Brain microvascular endothelial cell (primary cell): ENCODE data around the gene MRPL2.

Experiments used
- DNase-seq: peaks from one replicate; pipeline ENCODE4 v3.0.0-alpha.2; 2020
- H3K27ac ChIP-seq: fragments of 250-450 bp; sonication (Bioruptor Pico); 2 replicates; pipeline ENCODE4 v1.5.1; 2020; ENCODE audit warnings: mild to moderate bottlenecking, moderate library complexity
- H3K27me3 ChIP-seq: fragments of 250-450 bp; sonication (Bioruptor Pico); replicated peaks from 2 replicates; pipeline ENCODE4 v1.5.1; 2020; ENCODE audit warnings: mild to moderate bottlenecking
- H3K36me3 ChIP-seq: fragments of 250-450 bp; sonication (Bioruptor Pico); replicated peaks from 2 replicates; pipeline ENCODE4 v1.5.1; 2020; ENCODE audit warnings: mild to moderate bottlenecking
- H3K4me3 ChIP-seq: 2 replicates; pipeline ENCODE4 v1.5.1; 2011; ENCODE audit warnings: low read depth, mild to moderate bottlenecking, control low read depth, low read length, moderate library complexity
- in situ Hi-C: cut with HindIII; loops from 2 replicates; pipeline ENCODE4 v1.10.0; 2017; ENCODE audit warnings: low sequenced_read_pairs, low pct_ligation_motif_present
- TF ChIP-seq, protein P1 (sequence below): IDR thresholded peaks from 2 replicates; pipeline ENCODE4 v1.5.1; 2011; ENCODE audit warnings: low read depth, mild to moderate bottlenecking, moderate library complexity, low read length, control low read depth, inconsistent platforms; ENCODE audit errors: missing control alignments

The MRPL2 gene

DNA sequence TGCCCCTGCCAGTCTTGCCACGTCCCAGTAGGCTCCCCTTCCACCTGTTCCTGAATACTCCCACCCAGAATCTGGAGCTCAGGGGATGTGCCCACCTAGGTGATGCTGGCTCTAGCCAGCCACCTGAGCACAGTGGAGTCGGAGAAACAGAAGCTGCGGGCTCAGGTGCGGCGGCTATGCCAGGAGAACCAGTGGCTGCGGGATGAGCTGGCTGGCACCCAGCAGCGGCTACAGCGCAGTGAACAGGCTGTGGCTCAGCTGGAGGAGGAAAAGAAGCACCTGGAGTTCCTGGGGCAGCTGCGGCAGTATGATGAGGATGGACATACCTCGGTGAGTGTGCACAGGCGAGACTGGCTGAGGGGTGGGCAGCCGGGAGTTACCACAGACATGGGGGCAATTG lies 3.6 kb upstream of the MRPL2 start:
- Histone ChIP-seq H3K27ac (no peak overlapping the region), H3K36me3 (peaks cover 2% of the 10 kb centered on the region), H3K27me3 (no peaks in the 10 kb centered on the region), H3K4me3 (no peak overlapping the region)
- DNase-seq: no peak
- TF ChIP-seq, protein P1, sequence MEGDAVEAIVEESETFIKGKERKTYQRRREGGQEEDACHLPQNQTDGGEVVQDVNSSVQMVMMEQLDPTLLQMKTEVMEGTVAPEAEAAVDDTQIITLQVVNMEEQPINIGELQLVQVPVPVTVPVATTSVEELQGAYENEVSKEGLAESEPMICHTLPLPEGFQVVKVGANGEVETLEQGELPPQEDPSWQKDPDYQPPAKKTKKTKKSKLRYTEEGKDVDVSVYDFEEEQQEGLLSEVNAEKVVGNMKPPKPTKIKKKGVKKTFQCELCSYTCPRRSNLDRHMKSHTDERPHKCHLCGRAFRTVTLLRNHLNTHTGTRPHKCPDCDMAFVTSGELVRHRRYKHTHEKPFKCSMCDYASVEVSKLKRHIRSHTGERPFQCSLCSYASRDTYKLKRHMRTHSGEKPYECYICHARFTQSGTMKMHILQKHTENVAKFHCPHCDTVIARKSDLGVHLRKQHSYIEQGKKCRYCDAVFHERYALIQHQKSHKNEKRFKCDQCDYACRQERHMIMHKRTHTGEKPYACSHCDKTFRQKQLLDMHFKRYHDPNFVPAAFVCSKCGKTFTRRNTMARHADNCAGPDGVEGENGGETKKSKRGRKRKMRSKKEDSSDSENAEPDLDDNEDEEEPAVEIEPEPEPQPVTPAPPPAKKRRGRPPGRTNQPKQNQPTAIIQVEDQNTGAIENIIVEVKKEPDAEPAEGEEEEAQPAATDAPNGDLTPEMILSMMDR: no peak
- in situ Hi-C loops: no loop called here

GRCh38 chr6:43061861-43062260 lies 2.6 kb upstream of the MRPL2 start:
- Histone ChIP-seq H3K27me3 (no peaks in the 10 kb centered on the region), H3K4me3 (no peak overlapping the region), H3K36me3 (peaks cover 3% of the 10 kb centered on the region), H3K27ac (no peak overlapping the region)
- in situ Hi-C loops: no loop called here
- no peak for DNase-seq
- TF ChIP-seq, protein P1: no peak

- peaks cover 3% of the 10 kb centered on the region for H3K36me3 ChIP-seq
- in situ Hi-C loops: no loop called here
- TF ChIP-seq, protein P1: no peak
- H3K27me3 ChIP-seq: no peaks in the 10 kb centered on the region
- no peak for DNase-seq
- H3K4me3 ChIP-seq: no peak overlapping the region
- H3K27ac ChIP-seq: no peak overlapping the region
Observed at GRCh38 chr6:43060755-43061633, 1.8 kb upstream of the MRPL2 start.

DNA sequence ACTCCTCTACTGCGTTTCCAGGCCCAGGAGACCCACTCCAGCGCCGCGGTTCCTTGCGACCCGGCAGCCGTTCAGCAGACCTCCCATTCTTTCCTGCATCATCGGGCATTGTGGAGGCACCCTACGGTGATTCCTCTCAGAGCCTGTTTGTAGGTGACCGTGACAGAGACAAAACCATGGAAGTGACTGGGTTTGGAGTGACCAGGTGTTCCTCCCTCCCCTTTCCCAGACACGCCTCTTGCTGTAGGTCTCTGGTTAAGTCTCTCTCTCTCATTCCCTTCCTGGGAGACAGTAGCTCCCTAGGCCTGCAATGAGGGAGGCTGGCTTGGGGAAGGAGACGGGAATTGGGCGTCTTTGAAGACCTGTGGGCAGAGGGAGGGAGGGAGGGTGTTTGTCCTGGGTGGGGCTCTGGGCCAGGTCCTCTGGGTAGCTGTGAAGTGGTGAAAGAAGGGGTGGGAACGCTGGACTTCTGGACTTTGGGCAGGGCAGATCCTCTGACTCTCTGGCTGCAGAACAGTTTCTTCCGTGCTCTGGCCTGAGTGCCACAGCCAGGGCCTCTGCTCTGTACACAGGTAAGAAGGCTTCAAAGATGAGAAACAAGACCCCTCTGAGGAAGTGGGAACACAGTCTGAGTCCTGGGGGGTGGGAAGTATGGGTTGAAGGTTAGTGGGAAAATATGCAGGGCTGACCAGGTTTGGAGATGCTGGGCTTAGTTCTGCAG lies 960 bp upstream of the MRPL2 start:
- in situ Hi-C loops: no loop called here
- Histone ChIP-seq H3K4me3 (peak overlapping the region; percentile 82), H3K27ac (peak overlapping the region; percentile 90), H3K27me3 (no peaks in the 10 kb centered on the region), H3K36me3 (peaks cover 6% of the 10 kb centered on the region)
- no peak for DNase-seq
- TF ChIP-seq, protein P1: no peak

DNA sequence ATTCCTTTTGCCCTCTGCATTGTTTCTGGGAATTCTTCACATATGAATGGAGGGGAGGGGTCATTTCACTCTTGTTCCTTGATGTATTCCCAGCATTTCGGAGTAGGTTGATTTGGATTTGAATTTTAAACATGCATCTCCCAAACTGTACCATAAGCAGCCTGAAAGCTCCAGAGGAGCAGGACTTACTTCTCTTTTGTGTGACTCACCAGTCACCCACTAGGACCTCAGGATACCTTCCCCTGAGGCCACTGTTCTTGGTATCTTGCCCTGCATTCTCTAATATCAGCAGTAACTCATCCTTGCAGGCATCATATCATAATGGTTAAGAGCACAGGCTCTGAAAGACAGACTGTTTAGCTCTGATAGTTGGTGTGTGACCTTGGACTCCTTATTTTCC lies 703 bp downstream of the MRPL2 start:
- Histone ChIP-seq H3K4me3 (peak overlapping the region; percentile 82), H3K27me3 (no peaks in the 10 kb centered on the region), H3K27ac (no peak overlapping the region), H3K36me3 (peaks cover 6% of the 10 kb centered on the region)
- TF ChIP-seq, protein P1: no peak
- in situ Hi-C loops: no loop called here
- DNase-seq: no peak
